Liver (tissue), 9 donors: ENCODE measurements around the gene WDR11. TPM values are rescaled to one million over a fixed set of nuclear protein-coding genes. Genes with fewer than 3 reads are reported as not detected.

Experiments
- DNase-seq: peaks from one replicate; pipeline ENCODE4 v3.0.0-alpha.2; 2017; ENCODE audit warnings: low spot score
- H3K27ac ChIP-seq, 2 donors: one replicate each; pipeline ENCODE4 v1.7.0; 2013; ENCODE audit warnings: inconsistent platforms in 2 of 2, low read length in 2 of 2, control low read depth in 1 of 2, low read depth in 1 of 2, mild to moderate bottlenecking in 1 of 2
- H3K27me3 ChIP-seq, 4 donors: one replicate each; pipeline versions ENCODE4 v1.6.1 to v1.7.0; 2013; ENCODE audit warnings: low read length in 3 of 4, inconsistent platforms in 1 of 4, mild to moderate bottlenecking in 1 of 4, moderate library complexity in 1 of 4; ENCODE audit not compliant: control insufficient read depth in 4 of 4, insufficient read depth in 4 of 4
- H3K36me3 ChIP-seq, 4 donors: one replicate each; pipeline versions ENCODE4 v1.6.1 to v1.7.0; 2013; ENCODE audit warnings: low read length in 3 of 4, mild to moderate bottlenecking in 3 of 4, low read depth in 1 of 4, moderate library complexity in 1 of 4; ENCODE audit not compliant: control insufficient read depth in 4 of 4, insufficient read depth in 3 of 4
- H3K4me1 ChIP-seq, 4 donors: one replicate each; pipeline versions ENCODE4 v1.6.1 to v1.7.0; 2013; ENCODE audit warnings: low read length in 3 of 4, mild to moderate bottlenecking in 3 of 4, moderate library complexity in 1 of 4; ENCODE audit not compliant: control insufficient read depth in 4 of 4, insufficient read depth in 4 of 4
- H3K4me3 ChIP-seq, 3 donors: one replicate each; pipeline versions ENCODE4 v1.6.1 to v1.7.0; 2013; ENCODE audit warnings: low read length in 3 of 3, control low read depth in 1 of 3, low read depth in 1 of 3, mild to moderate bottlenecking in 1 of 3
- H3K9ac ChIP-seq, 2 donors: one replicate each; pipeline ENCODE4 v1.7.0; 2013; ENCODE audit warnings: low read length in 2 of 2, mild to moderate bottlenecking in 2 of 2, moderate library complexity in 2 of 2, control low read depth in 1 of 2, low read depth in 1 of 2
- H3K9me3 ChIP-seq, 4 donors: one replicate each; pipeline versions ENCODE4 v1.6.1 to v1.7.0; 2013; ENCODE audit warnings: low read length in 3 of 4; ENCODE audit not compliant: control insufficient read depth in 4 of 4
- ATF3 ChIP-seq: IDR thresholded peaks from 2 replicates; pipeline ENCODE4 v1.6.1; 2016; ENCODE audit warnings: antibody characterized with exemption
- EGR1 ChIP-seq, 2 donors: IDR thresholded peaks; 2 replicates each; pipeline ENCODE4 v1.6.1; 2016 to 2018; ENCODE audit warnings: antibody characterized with exemption in 2 of 2, low read depth in 2 of 2
- FOXA1 ChIP-seq: IDR thresholded peaks from 2 replicates; pipeline ENCODE4 v1.6.1; 2016; ENCODE audit warnings: antibody characterized with exemption
- FOXA2 ChIP-seq: IDR thresholded peaks from 2 replicates; pipeline ENCODE4 v1.6.1; 2016; ENCODE audit warnings: antibody characterized with exemption
- GABPA ChIP-seq, 2 donors: IDR thresholded peaks in 1 of 2; conservative IDR thresholded peaks in 1 of 2; 2 replicates each; pipeline ENCODE4 v1.6.1; 2016; ENCODE audit warnings: antibody characterized with exemption in 2 of 2, mild to moderate bottlenecking in 1 of 2, moderate library complexity in 1 of 2
- HNF4A ChIP-seq, 2 donors: conservative IDR thresholded peaks; 2 replicates each; pipeline ENCODE4 v1.6.1; 2016; ENCODE audit warnings: antibody characterized with exemption in 2 of 2, mild to moderate bottlenecking in 2 of 2
- HNF4G ChIP-seq: IDR thresholded peaks from 2 replicates; pipeline ENCODE4 v1.6.1; 2016; ENCODE audit warnings: antibody characterized with exemption
- JUND ChIP-seq, 2 donors: IDR thresholded peaks; 2 replicates each; pipeline ENCODE4 v1.6.1; 2016; ENCODE audit warnings: antibody characterized with exemption in 2 of 2
- NR2F2 ChIP-seq: IDR thresholded peaks from 2 replicates; pipeline ENCODE4 v1.6.1; 2016; ENCODE audit warnings: antibody characterized with exemption
- RAD21 ChIP-seq, 2 donors: IDR thresholded peaks; 2 replicates each; pipeline ENCODE4 v1.6.1; 2016; ENCODE audit warnings: antibody characterized with exemption in 2 of 2, mild to moderate bottlenecking in 2 of 2
- RXRA ChIP-seq, 2 donors: IDR thresholded peaks; 2 replicates each; pipeline ENCODE4 v1.6.1; 2017 to 2018; ENCODE audit warnings: antibody characterized with exemption in 2 of 2, mild to moderate bottlenecking in 1 of 2
- SP1 ChIP-seq: IDR thresholded peaks from 2 replicates; pipeline ENCODE4 v1.6.1; 2018; ENCODE audit warnings: antibody characterized with exemption, mild to moderate bottlenecking
- TAF1 ChIP-seq: conservative IDR thresholded peaks from 2 replicates; pipeline ENCODE4 v1.6.1; 2016; ENCODE audit warnings: antibody characterized with exemption, mild to moderate bottlenecking
- YY1 ChIP-seq: IDR thresholded peaks from 2 replicates; pipeline ENCODE4 v1.6.1; 2016; ENCODE audit warnings: antibody characterized with exemption, mild to moderate bottlenecking
- WGBS: extraction: QIAGEN DNeasy Blood & Tissue Kit; methylation state at CpG from one replicate; pipeline ENCODE4 v1.1.7; 2013; 5-methylcytosine and 5-hydroxymethylcytosine counted together
- polyA plus RNA-seq, 2 donors: library from polyadenylated mRNA; stranded (reverse) in 1 of 2; unstranded in 1 of 2; fragments of 200-250 nt in 1 of 2; fragments of >200 nt in 1 of 2; fragmentation: Nextera tagmentation in 1 of 2; extraction: Ambion mirVana in 1 of 2; gene quantifications; one replicate each; pipeline versions ENCODE4 v1.2.1 to v1.2.3, GENCODE V29; 2013 to 2015
- total RNA-seq, 2 donors: library from RNA; depleted of rRNA; stranded (reverse); fragments of >200 nt; gene quantifications; one replicate each; pipeline ENCODE4 v1.2.3, GENCODE V29; 2014
- TF ChIP-seq, protein P1 (sequence below): fragments of 150-350 bp; IDR thresholded peaks from 2 replicates; pipeline ENCODE4 v1.5.1; 2017; ENCODE audit warnings: improper control_type of control experiment, low read depth, low read length; ENCODE audit not compliant: missing input control
- TF ChIP-seq, protein P2 (sequence below): IDR thresholded peaks from 2 replicates; pipeline ENCODE4 v1.6.1; 2016; ENCODE audit warnings: antibody characterized with exemption
- TF ChIP-seq, protein P3 (sequence below): IDR thresholded peaks from 2 replicates; pipeline ENCODE4 v1.6.1; 2016; ENCODE audit warnings: antibody characterized with exemption, mild to moderate bottlenecking
- TF ChIP-seq, protein P4 (sequence below): IDR thresholded peaks from 2 replicates; pipeline ENCODE4 v1.6.1; 2016; ENCODE audit warnings: antibody characterized with exemption
- donor health status: healthy.
- donor health status: healthy.
- donor health status: healthy.
- donor health status: healthy.
- donor health status: healthy.

WDR11 gene
- total and polyA plus RNA-seq, 4 donors, result 12.5 to 51.0 (median 21.0) TPM

DNA sequence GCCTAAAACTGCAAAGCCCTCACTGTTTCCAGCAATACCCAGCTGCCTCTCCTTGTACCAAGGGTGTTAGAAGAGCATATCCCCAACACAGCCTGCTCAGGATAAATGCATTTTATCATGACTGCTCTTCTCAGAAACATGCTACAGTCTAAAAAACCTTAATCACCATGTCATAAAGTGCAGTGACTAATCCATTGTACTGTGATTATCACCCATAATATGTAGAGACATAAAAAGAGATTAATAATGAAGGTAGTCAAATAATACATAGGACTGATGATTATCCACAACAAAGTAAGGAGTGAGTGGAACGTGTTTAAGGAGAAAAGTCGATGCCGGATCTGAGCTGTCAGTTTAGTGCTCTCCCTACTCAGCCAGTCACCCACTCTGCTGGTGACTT, 12.2 kb upstream of the WDR11 start:
- no peak for TF ChIP-seq RAD21 (IDR thresholded peaks at IDR 0.05)
- no peak for TF ChIP-seq SP1
- no peak for TF ChIP-seq NR2F2
- no peak for TF ChIP-seq YY1
- TF ChIP-seq, protein P1, sequence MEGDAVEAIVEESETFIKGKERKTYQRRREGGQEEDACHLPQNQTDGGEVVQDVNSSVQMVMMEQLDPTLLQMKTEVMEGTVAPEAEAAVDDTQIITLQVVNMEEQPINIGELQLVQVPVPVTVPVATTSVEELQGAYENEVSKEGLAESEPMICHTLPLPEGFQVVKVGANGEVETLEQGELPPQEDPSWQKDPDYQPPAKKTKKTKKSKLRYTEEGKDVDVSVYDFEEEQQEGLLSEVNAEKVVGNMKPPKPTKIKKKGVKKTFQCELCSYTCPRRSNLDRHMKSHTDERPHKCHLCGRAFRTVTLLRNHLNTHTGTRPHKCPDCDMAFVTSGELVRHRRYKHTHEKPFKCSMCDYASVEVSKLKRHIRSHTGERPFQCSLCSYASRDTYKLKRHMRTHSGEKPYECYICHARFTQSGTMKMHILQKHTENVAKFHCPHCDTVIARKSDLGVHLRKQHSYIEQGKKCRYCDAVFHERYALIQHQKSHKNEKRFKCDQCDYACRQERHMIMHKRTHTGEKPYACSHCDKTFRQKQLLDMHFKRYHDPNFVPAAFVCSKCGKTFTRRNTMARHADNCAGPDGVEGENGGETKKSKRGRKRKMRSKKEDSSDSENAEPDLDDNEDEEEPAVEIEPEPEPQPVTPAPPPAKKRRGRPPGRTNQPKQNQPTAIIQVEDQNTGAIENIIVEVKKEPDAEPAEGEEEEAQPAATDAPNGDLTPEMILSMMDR, result no peak
- TF ChIP-seq HNF4A (conservative IDR thresholded peaks at IDR 0.05), result no peak
- TF ChIP-seq, protein P2, sequence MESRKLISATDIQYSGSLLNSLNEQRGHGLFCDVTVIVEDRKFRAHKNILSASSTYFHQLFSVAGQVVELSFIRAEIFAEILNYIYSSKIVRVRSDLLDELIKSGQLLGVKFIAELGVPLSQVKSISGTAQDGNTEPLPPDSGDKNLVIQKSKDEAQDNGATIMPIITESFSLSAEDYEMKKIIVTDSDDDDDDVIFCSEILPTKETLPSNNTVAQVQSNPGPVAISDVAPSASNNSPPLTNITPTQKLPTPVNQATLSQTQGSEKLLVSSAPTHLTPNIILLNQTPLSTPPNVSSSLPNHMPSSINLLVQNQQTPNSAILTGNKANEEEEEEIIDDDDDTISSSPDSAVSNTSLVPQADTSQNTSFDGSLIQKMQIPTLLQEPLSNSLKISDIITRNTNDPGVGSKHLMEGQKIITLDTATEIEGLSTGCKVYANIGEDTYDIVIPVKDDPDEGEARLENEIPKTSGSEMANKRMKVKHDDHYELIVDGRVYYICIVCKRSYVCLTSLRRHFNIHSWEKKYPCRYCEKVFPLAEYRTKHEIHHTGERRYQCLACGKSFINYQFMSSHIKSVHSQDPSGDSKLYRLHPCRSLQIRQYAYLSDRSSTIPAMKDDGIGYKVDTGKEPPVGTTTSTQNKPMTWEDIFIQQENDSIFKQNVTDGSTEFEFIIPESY, result no peak
- TF ChIP-seq JUND (IDR thresholded peaks at IDR 0.05), result no peak
- TF ChIP-seq GABPA (IDR thresholded peaks at IDR 0.05 in 1 of 2, conservative IDR thresholded peaks at IDR 0.05 in 1 of 2), result no peak
- TF ChIP-seq, protein P3, sequence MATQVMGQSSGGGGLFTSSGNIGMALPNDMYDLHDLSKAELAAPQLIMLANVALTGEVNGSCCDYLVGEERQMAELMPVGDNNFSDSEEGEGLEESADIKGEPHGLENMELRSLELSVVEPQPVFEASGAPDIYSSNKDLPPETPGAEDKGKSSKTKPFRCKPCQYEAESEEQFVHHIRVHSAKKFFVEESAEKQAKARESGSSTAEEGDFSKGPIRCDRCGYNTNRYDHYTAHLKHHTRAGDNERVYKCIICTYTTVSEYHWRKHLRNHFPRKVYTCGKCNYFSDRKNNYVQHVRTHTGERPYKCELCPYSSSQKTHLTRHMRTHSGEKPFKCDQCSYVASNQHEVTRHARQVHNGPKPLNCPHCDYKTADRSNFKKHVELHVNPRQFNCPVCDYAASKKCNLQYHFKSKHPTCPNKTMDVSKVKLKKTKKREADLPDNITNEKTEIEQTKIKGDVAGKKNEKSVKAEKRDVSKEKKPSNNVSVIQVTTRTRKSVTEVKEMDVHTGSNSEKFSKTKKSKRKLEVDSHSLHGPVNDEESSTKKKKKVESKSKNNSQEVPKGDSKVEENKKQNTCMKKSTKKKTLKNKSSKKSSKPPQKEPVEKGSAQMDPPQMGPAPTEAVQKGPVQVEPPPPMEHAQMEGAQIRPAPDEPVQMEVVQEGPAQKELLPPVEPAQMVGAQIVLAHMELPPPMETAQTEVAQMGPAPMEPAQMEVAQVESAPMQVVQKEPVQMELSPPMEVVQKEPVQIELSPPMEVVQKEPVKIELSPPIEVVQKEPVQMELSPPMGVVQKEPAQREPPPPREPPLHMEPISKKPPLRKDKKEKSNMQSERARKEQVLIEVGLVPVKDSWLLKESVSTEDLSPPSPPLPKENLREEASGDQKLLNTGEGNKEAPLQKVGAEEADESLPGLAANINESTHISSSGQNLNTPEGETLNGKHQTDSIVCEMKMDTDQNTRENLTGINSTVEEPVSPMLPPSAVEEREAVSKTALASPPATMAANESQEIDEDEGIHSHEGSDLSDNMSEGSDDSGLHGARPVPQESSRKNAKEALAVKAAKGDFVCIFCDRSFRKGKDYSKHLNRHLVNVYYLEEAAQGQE, result no peak
- no peak for TF ChIP-seq RXRA (IDR thresholded peaks at IDR 0.05)
- no peak for TF ChIP-seq HNF4G
- TF ChIP-seq FOXA1, result no peak
- TF ChIP-seq ATF3, result no peak
- TF ChIP-seq, protein P4, sequence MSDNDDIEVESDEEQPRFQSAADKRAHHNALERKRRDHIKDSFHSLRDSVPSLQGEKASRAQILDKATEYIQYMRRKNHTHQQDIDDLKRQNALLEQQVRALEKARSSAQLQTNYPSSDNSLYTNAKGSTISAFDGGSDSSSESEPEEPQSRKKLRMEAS, result no peak
- TF ChIP-seq FOXA2, result no peak
- no peak for TF ChIP-seq EGR1 (IDR thresholded peaks at IDR 0.05; ENCODE audit: low read depth in 2 of 2)
- no peak for TF ChIP-seq TAF1
- Histone ChIP-seq H3K9ac (no peak overlapping the region), H3K27me3 (no peaks in the 10 kb centered on the region), H3K27ac (no peak overlapping the region), H3K4me3 (no peak overlapping the region), H3K9me3 (no peaks in the 10 kb centered on the region), H3K4me1 (peaks cover 0 to 6% (median 1%) of the 10 kb centered on the region in 4 donors), H3K36me3 (no peaks in the 10 kb centered on the region)
- no peak for DNase-seq
- WGBS, result 86% methylated on average over 3 of the region's 3 CpGs
